H9 (cell line): ENCODE results near the gene SH3RF3. TPM values are rescaled to one million over a fixed set of nuclear protein-coding genes. Genes with fewer than 3 reads are reported as not detected.

Experiments
- DNase-seq: peaks from one replicate; pipeline ENCODE4 v3.0.0-alpha.2; 2017
- H2AFZ ChIP-seq: one replicate; pipeline ENCODE4 v1.6.1; 2013; ENCODE audit warnings: mild to moderate bottlenecking, low read length, control low read depth, moderate library complexity
- H2AK5ac ChIP-seq: 2 replicates; pipeline ENCODE4 v1.6.1; 2013; ENCODE audit warnings: low read length, control low read depth, mixed read lengths; ENCODE audit not compliant: insufficient read length
- H2BK120ac ChIP-seq: one replicate; pipeline ENCODE4 v1.6.1; 2013; ENCODE audit warnings: low read depth, mild to moderate bottlenecking, low read length, control low read depth, inconsistent platforms; ENCODE audit not compliant: poor library complexity, severe bottlenecking
- H2BK12ac ChIP-seq: 2 replicates; pipeline ENCODE4 v1.6.1; 2013; ENCODE audit warnings: low read length, control low read depth, mixed read lengths, low read depth; ENCODE audit not compliant: insufficient read length
- H2BK15ac ChIP-seq: 2 replicates; pipeline ENCODE4 v1.6.1; 2013; ENCODE audit warnings: low read depth, low read length, control low read depth
- H2BK20ac ChIP-seq: one replicate; pipeline ENCODE4 v1.6.1; 2013; ENCODE audit warnings: low read depth, mild to moderate bottlenecking, low read length, control low read depth, inconsistent platforms; ENCODE audit not compliant: poor library complexity, severe bottlenecking
- H2BK5ac ChIP-seq: 2 replicates; pipeline ENCODE4 v1.6.1; 2013; ENCODE audit warnings: low read length, control low read depth, mixed read lengths; ENCODE audit not compliant: insufficient read length
- H3K14ac ChIP-seq: 2 replicates; pipeline ENCODE4 v1.6.1; 2013; ENCODE audit warnings: low read length, control low read depth; ENCODE audit not compliant: insufficient read depth
- H3K18ac ChIP-seq: 2 replicates; pipeline ENCODE4 v1.6.1; 2013; ENCODE audit warnings: low read depth, mild to moderate bottlenecking, mixed read lengths, low read length, control low read depth; ENCODE audit not compliant: insufficient read length
- H3K23ac ChIP-seq: 2 replicates; pipeline ENCODE4 v1.6.1; 2013; ENCODE audit warnings: low read length, control low read depth, mixed read lengths, low read depth; ENCODE audit not compliant: insufficient read length
- H3K23me2 ChIP-seq: 2 replicates; pipeline ENCODE4 v1.6.1; 2013; ENCODE audit warnings: low read depth, mild to moderate bottlenecking, mixed read lengths, low read length, control low read depth; ENCODE audit not compliant: insufficient read length, poor library complexity, severe bottlenecking
- H3K27ac ChIP-seq: 2 replicates; pipeline ENCODE4 v1.5.1; 2013; ENCODE audit warnings: low read length, control low read depth, mixed read lengths, low read depth; ENCODE audit not compliant: insufficient read length
- H3K27me3 ChIP-seq: 2 replicates; pipeline ENCODE4 v1.6.1; 2013; ENCODE audit warnings: low read length, control low read depth, inconsistent platforms; ENCODE audit not compliant: insufficient read depth
- H3K4ac ChIP-seq: 2 replicates; pipeline ENCODE4 v1.6.1; 2013; ENCODE audit warnings: low read depth, mild to moderate bottlenecking, control low read depth, inconsistent platforms, low read length, moderate library complexity
- H3K4me1 ChIP-seq: 2 replicates; pipeline ENCODE4 v1.6.1; 2013; ENCODE audit warnings: low read length, control low read depth, inconsistent platforms; ENCODE audit not compliant: insufficient read depth
- H3K4me2 ChIP-seq: 2 replicates; pipeline ENCODE4 v1.6.1; 2013; ENCODE audit warnings: low read length, control low read depth, mixed read lengths; ENCODE audit not compliant: insufficient read length, insufficient read depth
- H3K56ac ChIP-seq: 2 replicates; pipeline ENCODE4 v1.6.1; 2013; ENCODE audit warnings: low read depth, mild to moderate bottlenecking, mixed read lengths, low read length, control low read depth; ENCODE audit not compliant: insufficient read length
- H3K79me1 ChIP-seq: 2 replicates; pipeline ENCODE4 v1.6.1; 2013; ENCODE audit warnings: low read depth, mild to moderate bottlenecking, moderate library complexity, low read length, control low read depth, inconsistent platforms; ENCODE audit not compliant: insufficient read depth, poor library complexity, severe bottlenecking
- H3K79me2 ChIP-seq: 2 replicates; pipeline ENCODE4 v1.6.1; 2013; ENCODE audit warnings: low read length, control low read depth, inconsistent platforms; ENCODE audit not compliant: insufficient read depth
- H3K9ac ChIP-seq: 2 replicates; pipeline ENCODE4 v1.6.1; 2013; ENCODE audit warnings: low read length, control low read depth, mixed read lengths; ENCODE audit not compliant: insufficient read length; ENCODE audit errors: extremely low read depth
- H3K9me3 ChIP-seq: one replicate; pipeline ENCODE4 v1.6.1; 2013; ENCODE audit warnings: low read depth, low read length, inconsistent platforms; ENCODE audit not compliant: control insufficient read depth
- H3T11ph ChIP-seq: one replicate; pipeline ENCODE4 v1.6.1; 2013; ENCODE audit warnings: mild to moderate bottlenecking, low read length, control low read depth, inconsistent platforms
- H4K20me1 ChIP-seq: one replicate; pipeline ENCODE4 v1.6.1; 2013; ENCODE audit not compliant: control insufficient read depth, insufficient read length, insufficient read depth
- H4K5ac ChIP-seq: 2 replicates; pipeline ENCODE4 v1.6.1; 2013; ENCODE audit warnings: low read depth, mild to moderate bottlenecking, mixed read lengths, low read length, control low read depth; ENCODE audit not compliant: insufficient read length
- H4K8ac ChIP-seq: replicated peaks from 2 replicates; pipeline ENCODE4 v1.6.1; 2013; ENCODE audit warnings: low read length, control low read depth, mixed read lengths, low read depth; ENCODE audit not compliant: insufficient read length
- H4K91ac ChIP-seq: 2 replicates; pipeline ENCODE4 v1.6.1; 2013; ENCODE audit warnings: low read depth, mild to moderate bottlenecking, moderate library complexity, mixed read lengths, low read length, control low read depth; ENCODE audit not compliant: insufficient read length
- H3K27ac Mint-ChIP-seq, 3 experiments: 2 replicates in 2 of 3; 3 replicates in 1 of 3; pipeline ENCODE4 v1.8.0; 2020 to 2021; ENCODE audit warnings: mixed read lengths in 3 of 3, mild to moderate bottlenecking in 1 of 3, moderate library complexity in 1 of 3
- H3K27me3 Mint-ChIP-seq: 2 replicates; pipeline ENCODE4 v1.8.0; 2021; ENCODE audit warnings: low read depth, mild to moderate bottlenecking, moderate library complexity, mixed read lengths
- H3K36me3 Mint-ChIP-seq, 3 experiments: 2 replicates in 2 of 3; 3 replicates in 1 of 3; pipeline ENCODE4 v1.8.0; 2020 to 2021; ENCODE audit warnings: low read depth in 3 of 3, mixed read lengths in 3 of 3; ENCODE audit not compliant: insufficient read depth in 1 of 3
- H3K4me1 Mint-ChIP-seq, 2 experiments: 2 replicates each; pipeline ENCODE4 v1.8.0; 2020; ENCODE audit warnings: mixed read lengths in 2 of 2
- H3K4me3 Mint-ChIP-seq, 2 experiments: 2 replicates in 1 of 2; 3 replicates in 1 of 2; pipeline ENCODE4 v1.8.0; 2020 to 2021; ENCODE audit warnings: mild to moderate bottlenecking in 2 of 2, mixed read lengths in 2 of 2, moderate library complexity in 1 of 2
- H3K9me3 Mint-ChIP-seq, 2 experiments: 2 replicates in 1 of 2; 3 replicates in 1 of 2; pipeline ENCODE4 v1.8.0; 2020; ENCODE audit warnings: mild to moderate bottlenecking in 2 of 2, mixed read lengths in 2 of 2, moderate library complexity in 1 of 2
- WGBS: extraction: QIAGEN DNeasy Blood & Tissue Kit; methylation state at CpG from one replicate; pipeline ENCODE4 v1.1.7; 2013; ENCODE audit warnings: missing lambda C conversion rate, low lambda C conversion rate, mixed read lengths; ENCODE audit not compliant: insufficient read length; ENCODE audit errors: extremely low coverage; 5-methylcytosine and 5-hydroxymethylcytosine counted together
- total RNA-seq: library from RNA; stranded (reverse); gene quantifications from 2 replicates; pipeline ENCODE4 v1.2.1, GENCODE V29; 2021
- TF ChIP-seq, protein P1 (sequence below): fragments of 200-600 bp; sonication (generic); conservative IDR thresholded peaks from 3 replicates; pipeline ENCODE4 v1.8.0; 2021; ENCODE audit warnings: antibody characterized with exemption, mild to moderate bottlenecking

Gene SH3RF3
- total RNA-seq, 1 experiment from 2014 or later, result 0.46 TPM

DNA sequence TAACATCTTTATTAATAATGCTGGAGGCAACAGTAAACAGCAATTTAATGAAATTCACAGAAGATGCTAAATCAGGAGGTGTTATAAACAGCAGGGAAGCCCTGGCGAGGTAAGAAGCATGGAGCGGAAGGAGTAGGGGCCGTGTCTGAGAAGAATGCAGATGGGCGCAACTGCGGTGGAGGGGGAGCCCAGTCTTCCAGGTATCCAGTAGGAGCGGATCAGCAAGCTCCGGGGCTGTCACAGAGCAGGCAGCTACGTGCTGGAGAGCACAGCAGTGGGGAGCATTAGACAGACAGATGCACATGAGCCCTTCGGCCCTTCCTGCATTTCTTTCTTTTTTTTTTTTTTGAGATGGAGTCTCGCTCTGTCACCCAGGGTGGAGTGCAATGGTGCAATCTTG lies 82.3 kb downstream of the SH3RF3 start:
- H4K5ac ChIP-seq, result no peak overlapping the region
- H2BK5ac ChIP-seq, result no peak overlapping the region
- Mint-ChIP-seq H3K36me3 (no peaks in the 10 kb centered on the region), H3K4me1 (peaks cover 18 to 31% of the 10 kb centered on the region in 2 experiments), H3K27me3 (peaks cover 8% of the 10 kb centered on the region), H3K9me3 (no peaks in the 10 kb centered on the region), H3K4me3 (no peak overlapping the region), H3K27ac (no peak overlapping the region; a peak in 2 of 7 replicates)
- H2AFZ ChIP-seq, result no peak overlapping the region
- no peak for DNase-seq
- no peak overlapping the region for H4K8ac ChIP-seq
- WGBS, result no CpG with 5 or more reads among the region's 10 CpGs
- TF ChIP-seq, protein P1, sequence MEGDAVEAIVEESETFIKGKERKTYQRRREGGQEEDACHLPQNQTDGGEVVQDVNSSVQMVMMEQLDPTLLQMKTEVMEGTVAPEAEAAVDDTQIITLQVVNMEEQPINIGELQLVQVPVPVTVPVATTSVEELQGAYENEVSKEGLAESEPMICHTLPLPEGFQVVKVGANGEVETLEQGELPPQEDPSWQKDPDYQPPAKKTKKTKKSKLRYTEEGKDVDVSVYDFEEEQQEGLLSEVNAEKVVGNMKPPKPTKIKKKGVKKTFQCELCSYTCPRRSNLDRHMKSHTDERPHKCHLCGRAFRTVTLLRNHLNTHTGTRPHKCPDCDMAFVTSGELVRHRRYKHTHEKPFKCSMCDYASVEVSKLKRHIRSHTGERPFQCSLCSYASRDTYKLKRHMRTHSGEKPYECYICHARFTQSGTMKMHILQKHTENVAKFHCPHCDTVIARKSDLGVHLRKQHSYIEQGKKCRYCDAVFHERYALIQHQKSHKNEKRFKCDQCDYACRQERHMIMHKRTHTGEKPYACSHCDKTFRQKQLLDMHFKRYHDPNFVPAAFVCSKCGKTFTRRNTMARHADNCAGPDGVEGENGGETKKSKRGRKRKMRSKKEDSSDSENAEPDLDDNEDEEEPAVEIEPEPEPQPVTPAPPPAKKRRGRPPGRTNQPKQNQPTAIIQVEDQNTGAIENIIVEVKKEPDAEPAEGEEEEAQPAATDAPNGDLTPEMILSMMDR, result no peak
- H3K18ac ChIP-seq, result no peak overlapping the region
- peaks cover 4% of the 10 kb centered on the region; the same call in 1 of the 2 replicates for H3K4me1 ChIP-seq
- no peak overlapping the region for H3K4me2 ChIP-seq
- H4K20me1 ChIP-seq, result no peaks in the 10 kb centered on the region
- no peak overlapping the region for H2BK20ac ChIP-seq
- H3K9ac ChIP-seq, result no peak overlapping the region
- H2BK120ac ChIP-seq, result no peak overlapping the region
- no peak overlapping the region for H3K23ac ChIP-seq
- H2BK12ac ChIP-seq, result no peak overlapping the region
- no peak overlapping the region for H3K4ac ChIP-seq
- no peaks in the 10 kb centered on the region for H3K79me1 ChIP-seq
- no peaks in the 10 kb centered on the region for H3K27me3 ChIP-seq
- no peak overlapping the region for H2AK5ac ChIP-seq
- no peak overlapping the region for H2BK15ac ChIP-seq
- H3K27ac ChIP-seq, result no peak overlapping the region
- H4K91ac ChIP-seq, result no peak overlapping the region
- H3K14ac ChIP-seq, result no peak overlapping the region
- no peak overlapping the region for H3T11ph ChIP-seq
- no peak overlapping the region for H3K56ac ChIP-seq
- peaks cover 2% of the 10 kb centered on the region for H3K23me2 ChIP-seq
- H3K9me3 ChIP-seq, result no peaks in the 10 kb centered on the region
- no peaks in the 10 kb centered on the region for H3K79me2 ChIP-seq
